Stimulated activated CD8-positive, alpha-beta memory T cell treated with anti-CD3 and anti-CD28 coated beads, Interleukin-12 subunit alpha, Interleukin-12 subunit beta, amount 100 ng/mL, for 4 hours (primary cell): ENCODE data around the gene PPP2R2C.

Experiments used
- DNase-seq: peaks from one replicate; pipeline ENCODE4 v3.0.0-alpha.2; 2020; ENCODE audit warnings: low read depth

PPP2R2C gene

DNA sequence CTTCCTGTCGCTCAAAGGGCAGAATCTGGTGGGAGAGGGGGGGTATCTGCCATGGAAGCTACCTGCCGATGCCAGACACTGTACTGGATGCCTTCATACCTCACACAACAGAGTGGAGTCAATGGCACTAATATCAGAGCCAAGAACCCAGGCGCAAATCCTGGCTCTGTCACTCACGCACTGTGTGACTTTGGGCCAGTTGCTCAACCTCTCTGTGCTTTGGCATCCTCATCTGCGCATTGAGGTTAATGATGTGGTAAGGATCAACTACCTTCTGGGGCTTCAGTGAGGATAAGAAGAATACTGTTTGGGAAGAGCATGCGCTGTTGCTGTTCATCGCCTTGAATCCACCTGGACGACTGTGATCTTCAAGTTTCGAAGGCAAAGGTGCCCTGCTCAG lies 70.6 kb downstream of the PPP2R2C start:
- no peak for DNase-seq

DNA sequence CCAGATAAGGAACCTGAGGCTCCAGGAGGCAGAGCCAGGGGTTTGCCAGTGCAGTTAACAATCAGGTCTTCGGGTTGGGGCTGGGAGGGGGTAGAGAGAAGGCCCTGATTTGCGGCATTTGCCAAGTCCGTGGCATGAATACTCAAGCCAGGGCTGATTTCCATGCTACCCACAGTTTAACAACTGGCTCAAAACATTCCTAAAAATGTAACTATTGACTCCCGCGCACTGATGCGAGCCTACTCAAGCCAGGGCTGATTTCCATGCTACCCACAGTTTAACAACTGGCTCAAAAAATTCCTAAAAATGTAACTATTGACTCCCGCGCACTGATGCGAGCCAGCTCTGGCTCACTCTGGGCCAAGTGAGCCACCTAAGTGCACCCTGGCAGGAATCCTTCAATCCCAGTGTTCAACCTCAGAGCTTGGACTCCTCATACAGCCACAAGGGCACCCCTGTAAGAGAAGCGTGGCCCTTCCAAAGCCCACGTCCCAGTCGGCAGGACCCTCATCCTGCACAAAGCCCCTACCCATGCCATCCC lies 75.6 kb downstream of the PPP2R2C start:
- no peak for DNase-seq

DNA sequence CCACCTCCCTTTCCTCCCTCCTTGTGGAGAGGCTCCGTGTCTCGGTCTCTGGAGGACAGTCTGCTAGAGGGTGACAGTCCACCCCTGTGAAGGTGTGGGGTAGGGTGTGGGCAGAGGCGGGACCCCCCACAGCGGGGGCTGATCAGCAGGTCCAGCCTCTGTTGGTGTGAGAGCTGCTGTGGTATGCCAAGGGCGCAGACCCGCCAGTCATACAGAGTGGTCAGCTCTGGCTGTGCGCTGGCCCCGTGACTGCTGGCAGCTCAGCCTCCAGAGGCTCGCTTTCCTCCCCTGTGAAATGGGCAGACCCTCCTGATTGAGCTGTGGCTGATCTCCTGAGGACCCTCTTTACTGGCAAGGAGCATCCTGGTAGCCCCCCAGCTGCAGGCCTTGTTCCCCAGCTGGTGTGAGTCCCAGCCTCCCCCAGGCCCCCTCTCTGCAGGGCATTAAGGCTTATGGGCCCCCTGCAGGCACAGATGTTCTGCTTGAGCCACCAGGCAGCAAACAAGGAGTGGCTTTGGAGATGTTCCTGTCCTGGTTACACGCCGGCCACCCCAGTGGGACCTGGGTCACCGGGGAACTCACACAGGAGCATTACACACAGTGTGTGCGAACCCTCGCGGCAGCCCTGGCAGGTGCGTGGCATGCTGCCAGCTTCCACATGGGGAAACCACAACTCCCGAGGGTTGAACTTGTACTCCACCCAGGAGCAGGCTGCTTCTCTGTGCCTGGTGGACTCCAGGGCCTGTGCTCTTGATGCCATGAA lies 76.8 kb downstream of the PPP2R2C start:
- DNase-seq = no peak

DNA sequence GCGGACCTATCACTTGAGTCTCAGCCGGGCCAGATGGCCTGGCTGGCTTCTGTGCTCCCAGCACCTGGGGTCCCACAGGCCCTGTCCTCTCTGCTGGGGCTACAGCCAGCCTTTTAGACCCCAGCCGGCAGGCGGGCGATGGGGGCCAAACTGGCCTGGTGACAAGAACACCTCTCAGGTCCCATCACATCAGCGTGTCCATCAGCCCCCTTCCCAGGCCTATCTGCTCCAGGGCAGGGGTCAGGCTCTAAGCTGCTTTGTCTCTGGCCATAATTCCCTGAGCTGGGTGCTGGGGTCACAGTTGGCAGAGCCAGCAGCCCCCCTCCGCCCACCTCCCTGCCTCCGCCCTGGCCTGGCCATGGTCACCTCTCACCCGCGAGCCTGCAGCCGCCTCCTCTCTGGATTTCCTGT lies 77.7 kb downstream of the PPP2R2C start:
- DNase-seq = no peak

DNA sequence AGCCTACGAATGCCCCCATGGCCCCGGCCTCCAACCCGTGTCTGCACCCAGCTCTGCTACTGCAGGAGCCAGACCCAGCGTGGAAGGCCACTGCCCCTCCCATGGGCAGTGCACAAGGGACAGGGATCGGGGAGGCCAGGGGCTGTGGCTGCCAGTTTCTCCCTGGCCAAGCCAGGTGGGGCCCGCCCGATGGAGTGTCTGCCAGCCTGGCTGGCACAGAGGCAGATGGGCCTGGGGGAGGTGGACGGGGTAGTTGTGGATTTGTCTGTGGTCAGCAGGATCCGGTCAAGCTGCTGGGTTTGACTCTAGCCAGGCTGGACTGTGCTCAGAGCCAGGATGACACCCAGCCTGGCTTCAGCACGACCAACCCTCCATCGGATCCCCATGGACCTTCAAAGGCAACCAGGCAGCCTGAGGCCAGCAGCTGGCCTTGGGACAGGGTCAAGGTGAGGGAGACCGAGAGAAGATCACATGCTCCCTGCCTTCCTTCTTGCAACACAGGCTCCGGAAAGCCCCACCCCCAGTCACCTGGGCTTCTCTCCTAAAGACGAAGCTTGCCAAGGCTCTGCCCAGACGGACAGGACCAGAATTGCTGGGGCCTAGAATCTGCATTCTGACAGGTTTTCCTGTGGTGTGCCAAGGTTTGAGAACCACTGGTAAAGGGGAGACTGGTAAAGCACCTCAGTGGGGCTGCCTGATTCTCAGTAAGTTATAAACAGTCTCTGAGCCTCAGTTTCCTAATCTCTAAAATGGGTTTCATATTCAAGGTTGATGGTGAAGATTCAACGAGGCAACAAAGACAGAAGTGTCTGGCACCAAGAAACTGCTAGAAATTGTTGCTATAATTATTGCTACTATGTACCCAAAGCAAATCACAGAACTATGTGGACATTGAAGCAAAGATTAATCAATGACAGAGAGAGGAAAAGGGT lies 78.6 kb downstream of the PPP2R2C start:
- no peak for DNase-seq

DNA sequence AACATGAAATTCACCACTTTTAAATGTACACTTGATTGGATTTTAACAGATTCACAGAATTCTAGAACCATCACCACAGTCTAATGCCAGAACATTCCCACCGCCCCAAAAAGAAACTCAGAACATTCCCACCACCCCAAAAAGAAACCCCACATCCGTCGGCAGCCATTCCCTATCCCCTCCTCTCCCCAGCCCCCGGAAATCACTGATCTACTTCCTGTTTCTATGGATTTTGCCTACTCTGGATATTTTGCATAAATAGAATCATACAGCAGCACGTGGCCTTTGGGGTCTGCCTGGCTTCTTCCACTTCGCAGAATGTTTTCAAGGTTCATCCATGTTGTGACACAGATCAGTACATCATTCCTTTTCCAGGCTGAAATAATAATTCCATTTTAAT lies 79.3 kb downstream of the PPP2R2C start:
- no peak for DNase-seq

DNA sequence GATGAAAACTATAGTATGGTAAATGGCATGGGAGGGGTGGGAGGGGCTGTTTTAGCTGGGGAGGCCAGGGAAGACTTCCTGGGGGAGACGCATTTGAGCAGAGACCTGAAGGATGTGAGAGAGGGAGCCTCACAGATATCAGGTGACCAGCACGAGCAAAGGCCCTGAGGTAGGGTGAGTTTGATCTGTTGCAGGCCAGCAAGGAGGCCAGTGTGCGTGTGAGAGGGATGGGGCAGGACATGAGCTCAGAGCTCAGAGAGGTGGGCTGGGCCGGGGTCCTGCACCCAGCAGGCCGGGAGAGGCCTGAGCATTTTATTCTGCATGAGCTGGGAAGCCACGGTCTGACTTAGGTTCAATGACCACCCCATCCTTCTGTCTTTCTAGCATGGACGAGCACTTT lies 80.0 kb downstream of the PPP2R2C start:
- no peak for DNase-seq

DNA sequence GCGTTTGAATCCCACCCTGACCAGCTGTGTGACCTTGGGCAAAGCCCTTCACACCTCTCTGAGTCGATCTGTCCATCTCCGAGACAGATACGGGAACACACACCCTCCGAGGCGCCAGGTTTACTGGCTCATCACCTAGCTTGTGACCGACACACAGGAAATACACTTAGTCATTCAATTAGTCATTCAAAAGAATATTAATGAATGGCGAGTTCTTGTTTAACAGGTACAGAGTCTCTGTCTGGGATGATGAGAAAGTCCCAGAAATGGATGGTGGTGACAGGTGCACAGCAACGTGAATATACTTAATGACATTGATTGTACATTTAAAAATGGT lies 80.6 kb downstream of the PPP2R2C start:
- no peak for DNase-seq

DNA sequence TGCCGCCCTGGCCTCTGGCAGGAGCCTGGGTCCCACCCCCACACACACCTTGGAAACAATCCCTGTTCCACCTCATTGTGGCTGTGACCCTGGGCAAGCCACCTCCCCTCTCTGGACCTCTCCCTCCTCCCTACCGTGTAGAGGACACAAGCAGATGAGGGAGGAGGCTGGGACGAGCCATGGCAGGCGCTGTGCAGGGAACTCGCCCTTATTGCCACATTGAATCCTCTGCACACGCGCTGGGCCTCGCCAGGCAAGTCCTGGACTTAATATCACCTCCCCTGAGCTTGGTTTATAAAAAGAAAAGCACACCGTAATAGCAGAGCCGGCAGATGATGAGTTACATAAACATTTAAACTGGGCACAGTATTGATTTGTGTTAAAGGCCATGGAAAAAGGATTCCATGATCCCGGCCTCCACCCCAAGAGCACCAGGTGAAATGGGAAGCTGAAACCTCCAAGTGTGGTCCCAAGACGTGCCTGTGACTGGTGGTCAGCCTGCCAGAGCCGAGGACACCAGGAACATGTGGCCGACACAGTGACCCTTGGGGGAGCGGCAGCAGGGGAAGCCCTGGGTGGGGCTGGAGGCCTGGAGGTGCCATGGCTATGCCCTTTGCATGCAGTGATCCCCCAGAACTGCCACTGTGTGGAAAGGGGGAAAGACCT lies 81.1 kb downstream of the PPP2R2C start:
- no peak for DNase-seq

DNA sequence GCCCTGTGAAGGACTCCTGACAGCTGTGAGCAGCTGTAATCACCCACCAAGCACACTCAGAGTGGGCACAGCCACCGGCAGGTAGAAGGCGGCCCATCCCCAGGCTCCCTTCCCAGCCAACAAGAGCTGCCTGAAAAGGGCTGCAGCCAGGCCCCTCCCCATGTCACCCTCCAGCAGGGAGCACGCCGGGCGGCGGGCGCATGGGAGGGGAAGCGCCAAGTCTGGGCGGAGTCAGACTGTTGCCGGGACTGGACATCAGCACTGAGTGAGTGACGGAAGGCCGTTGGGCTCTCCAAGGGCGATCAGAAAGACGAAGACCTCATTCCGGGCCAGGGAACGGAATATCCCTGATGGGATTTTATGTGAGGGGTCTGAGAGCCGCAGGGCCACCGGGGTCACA lies 82.1 kb downstream of the PPP2R2C start:
- DNase-seq = no peak

DNA sequence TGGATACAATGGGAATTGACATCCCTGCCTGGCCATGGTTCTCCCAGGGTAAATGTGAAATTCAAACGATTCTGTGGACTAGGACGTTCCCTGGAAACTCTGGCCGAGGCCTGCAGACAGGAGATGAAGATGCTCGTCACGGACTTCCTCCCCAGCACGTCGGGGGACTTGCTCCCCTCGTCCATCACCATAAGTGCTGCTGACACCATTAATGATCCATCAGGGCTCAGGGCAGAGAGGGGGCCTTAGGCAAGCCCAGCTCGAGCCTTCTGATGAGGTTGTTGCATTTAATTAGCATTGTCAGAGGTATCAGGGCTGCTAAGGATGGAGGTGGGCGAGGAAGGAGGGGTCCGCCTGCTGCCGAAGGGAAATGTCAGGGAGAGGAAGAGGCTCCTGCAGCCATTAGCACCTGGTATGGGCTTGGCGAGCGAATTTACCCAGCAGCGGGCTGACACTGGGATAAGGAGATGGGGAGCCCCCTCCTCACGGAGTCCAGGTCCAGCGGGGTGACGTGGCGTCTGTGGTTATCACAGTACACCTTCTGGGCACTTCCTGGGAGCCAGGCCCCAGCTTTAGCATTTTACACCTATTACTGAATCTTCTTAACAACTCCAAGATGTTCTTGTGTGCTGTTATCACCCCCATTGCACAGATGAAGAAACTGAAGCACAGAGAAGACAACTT lies 83.1 kb downstream of the PPP2R2C start:
- no peak for DNase-seq

DNA sequence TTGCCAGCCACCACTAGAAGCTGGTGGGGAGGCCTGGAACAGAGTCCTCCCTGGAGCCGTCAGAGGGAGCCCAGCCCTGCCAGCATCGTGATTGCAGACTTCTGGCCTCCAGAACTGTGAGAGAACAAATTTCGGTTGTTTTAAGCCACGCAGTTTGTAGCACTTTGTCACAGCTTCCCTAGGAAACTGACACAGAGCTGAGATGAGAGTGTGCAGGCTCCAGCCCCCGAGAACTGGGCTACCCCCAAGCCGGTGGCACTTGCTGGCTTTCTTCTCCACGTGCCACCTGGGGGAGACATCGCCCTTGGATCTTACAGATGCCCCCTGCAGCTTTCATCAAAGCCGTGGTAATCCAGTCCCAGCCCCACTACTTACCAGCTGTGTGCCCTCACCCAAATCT lies 83.7 kb downstream of the PPP2R2C start:
- DNase-seq = no peak

DNA sequence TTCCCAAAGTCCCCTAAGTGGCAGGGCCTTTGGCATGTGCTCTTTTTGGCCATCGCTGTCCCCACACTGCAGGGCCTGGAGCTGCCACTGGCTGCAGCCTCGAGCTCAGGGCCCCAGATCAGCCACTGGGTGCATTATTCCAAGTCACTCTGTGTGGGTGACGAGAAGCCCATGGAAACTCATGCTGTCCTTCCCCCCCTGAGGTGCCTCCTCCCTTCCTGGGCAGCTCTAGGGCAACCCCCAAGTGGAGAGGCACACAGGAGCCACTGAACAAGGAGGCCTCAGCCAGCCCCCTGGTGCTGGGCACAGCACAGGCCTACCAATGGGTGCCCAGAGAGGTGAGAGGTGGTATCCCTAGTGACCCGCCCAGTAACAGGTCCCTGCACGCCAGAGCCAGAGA lies 84.5 kb downstream of the PPP2R2C start:
- DNase-seq = no peak

DNA sequence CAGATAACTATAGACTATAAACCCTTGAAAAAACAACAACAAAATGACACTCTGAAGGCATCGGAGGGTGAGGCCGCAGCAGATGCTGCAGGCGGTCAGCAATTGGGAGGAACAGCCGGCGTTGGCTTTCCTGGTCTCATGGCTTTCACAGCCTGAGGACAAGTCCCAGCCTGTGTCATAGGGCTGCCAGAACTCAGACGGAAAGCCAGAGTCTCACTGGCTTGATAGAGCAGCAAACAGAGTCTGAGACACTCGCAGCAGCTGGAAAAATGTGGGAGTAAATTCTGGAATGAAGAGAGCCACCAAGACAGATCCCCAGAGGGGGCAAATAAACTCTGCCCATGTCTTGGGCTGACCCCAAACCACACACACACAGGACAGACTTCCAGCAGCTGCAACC lies 86.3 kb downstream of the PPP2R2C start:
- no peak for DNase-seq

DNA sequence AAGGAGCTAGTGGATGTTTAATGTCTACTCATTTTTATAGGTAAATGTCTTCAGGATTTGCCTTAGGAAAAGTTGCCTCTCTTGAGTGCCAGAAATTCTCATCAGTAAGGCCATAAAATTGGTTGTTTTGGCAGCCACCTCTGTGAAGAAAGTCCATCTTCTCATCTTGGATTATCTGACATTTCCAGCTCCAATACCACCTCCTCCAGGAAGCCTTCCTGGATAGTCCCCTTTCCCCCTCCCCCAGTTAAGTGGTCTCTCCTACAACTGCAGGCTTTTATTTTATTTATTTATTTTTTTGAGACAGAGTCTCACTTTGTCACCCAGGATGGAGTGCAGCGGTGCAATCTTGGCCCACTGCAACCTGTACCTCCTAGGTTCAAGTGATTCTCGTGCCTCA lies 87.1 kb downstream of the PPP2R2C start:
- no peak for DNase-seq

DNA sequence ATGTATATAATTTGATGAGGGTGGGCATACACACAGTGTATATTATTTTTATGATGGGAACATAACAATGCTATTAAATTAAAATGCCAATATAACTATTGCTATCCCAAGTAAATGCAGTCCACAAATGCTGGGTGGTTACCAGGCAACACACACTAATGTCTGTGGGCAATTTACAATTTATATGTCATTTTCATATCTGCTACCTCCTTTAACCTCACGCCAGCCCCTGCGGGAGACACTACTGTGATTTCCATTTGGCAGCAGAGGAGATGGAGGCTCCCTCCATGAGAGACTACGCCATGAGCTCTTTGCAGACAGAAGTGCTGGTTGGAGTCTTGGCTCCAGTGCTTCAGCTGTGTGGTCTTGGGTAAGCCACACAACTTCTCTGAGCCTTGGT lies 87.9 kb downstream of the PPP2R2C start:
- no peak for DNase-seq

DNA sequence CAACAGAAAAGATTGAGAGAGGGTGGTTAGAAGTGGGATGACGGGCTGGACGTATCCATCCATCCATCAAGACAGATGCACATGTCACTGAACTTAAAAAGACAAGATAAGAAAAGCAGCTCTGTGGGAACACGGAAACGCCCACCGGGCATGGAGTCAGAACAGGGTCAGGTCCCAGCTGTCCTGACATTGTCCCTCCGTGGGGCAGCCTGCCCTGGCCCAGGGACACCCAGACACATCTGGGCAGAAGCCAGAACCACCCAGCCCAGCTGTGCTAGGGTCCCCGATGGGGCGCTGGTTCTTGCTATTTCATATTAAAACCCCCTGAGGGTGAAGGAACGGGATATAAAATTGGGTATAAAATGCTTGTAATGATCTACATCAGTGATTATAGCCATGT lies 88.5 kb downstream of the PPP2R2C start:
- DNase-seq = no peak

DNA sequence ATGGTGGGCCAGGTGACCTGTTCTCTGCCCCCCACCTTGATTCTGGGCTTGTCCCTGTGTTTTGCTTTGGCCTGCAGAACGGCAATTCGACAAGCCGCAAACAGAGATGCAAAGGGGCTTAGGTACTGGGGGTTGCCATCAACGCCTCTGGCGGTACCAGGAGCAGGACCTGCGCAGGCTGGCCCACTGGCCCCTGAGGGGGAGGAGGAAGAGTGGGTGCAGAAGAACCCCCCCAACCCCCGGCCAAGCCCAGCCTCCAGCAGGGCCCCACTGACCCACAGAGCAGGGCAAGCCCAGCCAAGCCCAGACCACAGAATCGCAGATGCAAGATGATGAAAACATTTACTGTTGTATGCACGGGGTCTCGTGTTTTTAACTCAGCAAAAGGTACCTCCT lies 89.4 kb downstream of the PPP2R2C start:
- no peak for DNase-seq

DNA sequence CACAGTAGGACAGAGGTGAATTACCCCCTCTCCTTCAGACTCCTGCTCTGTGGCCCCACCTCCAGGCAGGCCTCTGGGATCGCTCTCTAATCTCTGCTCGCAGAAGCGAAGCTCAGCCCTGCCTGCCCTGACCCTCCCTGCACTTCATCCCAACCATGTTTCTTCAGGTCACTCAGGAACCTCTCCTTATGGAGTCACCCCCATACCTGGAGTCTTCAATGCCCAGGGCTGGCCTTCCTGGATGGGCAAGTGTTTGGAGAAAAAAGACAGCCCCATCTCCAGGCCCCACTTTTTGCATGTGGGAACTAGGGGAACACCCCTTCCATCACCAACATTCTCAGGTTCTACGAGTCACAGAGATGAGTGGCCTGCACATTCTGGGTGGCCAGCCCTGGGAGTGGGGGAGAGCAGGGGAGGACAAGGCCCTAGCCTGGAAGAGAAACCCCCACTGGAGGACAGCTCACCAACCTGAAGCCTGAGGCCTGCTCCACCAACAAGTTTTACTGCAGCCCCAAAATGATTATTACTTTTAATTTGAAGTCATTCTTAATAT lies 90.8 kb downstream of the PPP2R2C start:
- DNase-seq = no peak

DNA sequence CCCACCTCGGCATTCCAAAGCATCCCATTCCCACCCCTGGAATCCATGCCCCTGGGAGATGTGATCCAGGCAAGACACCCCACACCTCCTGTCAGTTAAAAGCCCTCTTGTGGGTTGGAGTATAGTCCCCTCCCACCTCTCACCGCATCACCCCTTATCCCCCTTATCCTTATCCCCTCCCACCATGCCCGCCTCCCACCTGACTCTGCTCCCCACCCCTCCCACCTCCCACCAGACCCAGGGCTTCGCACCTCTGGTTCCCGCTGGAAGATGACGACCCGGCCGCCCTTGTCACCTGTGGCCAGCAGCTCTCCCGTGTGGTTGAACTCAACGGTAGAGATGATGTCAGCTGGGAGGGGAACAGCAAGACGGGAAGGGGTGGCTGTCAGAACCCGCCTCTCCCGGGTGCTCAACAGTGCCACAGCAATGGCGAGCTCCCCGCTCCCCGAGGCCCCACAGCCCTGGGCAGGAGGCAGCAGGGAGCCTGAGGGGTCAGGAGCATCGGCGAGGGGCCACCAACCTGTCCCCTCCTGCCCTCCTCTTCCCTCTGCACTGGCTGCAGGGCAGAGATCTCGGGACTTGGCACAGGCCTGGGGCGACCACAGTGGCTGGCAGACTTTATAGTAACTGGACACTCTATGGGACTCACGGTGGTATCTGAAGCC lies 91.5 kb downstream of the PPP2R2C start:
- DNase-seq = no peak
